Measurements from ENCODE around the gene FSTL4. TPM values are rescaled to one million over a fixed set of nuclear protein-coding genes. Genes with fewer than 3 reads are reported as not detected.
A peak's percentile ranks its signal among the peaks of the same experiment; 100 is the strongest.

FSTL4 gene
- polyA plus RNA-seq, 1 donor (not counting 4 experiments of a cell fraction or from before 2014, with no cell fraction given) = 1.7 TPM

GRCh38 chr5:133251296-133252132 lies 360.8 kb downstream of the FSTL4 start:
- H3K9me1 ChIP-seq (ENCODE audit: control insufficient read depth, extremely low read depth, insufficient read depth, low read length) = no peaks in the 10 kb centered on the region
- peaks cover 6% of the 10 kb centered on the region for H3K4me1 ChIP-seq (ENCODE audit: control insufficient read depth, extremely low read depth, insufficient read depth, low read length)
- no peaks in the 10 kb centered on the region for H3K36me3 ChIP-seq (ENCODE audit: control insufficient read depth in 2 of 2, extremely low read depth in 1 of 2, insufficient read depth in 2 of 2, low read length in 2 of 2)
- peaks cover 5% of the 10 kb centered on the region for H3K27me3 ChIP-seq (ENCODE audit: control insufficient read depth, extremely low read depth, insufficient read depth, low read length)
- FAIRE-seq (peak; percentile 69), DNase-seq (ENCODE audit: low read depth, low spot score) (no peak)
- H2AFZ ChIP-seq (ENCODE audit: control insufficient read depth, low read length) = no peak overlapping the region
- no peak overlapping the region for H3K4me2 ChIP-seq (ENCODE audit: control insufficient read depth, extremely low read depth, insufficient read depth, low read depth, low read length)
- no peaks in the 10 kb centered on the region for H3K9me3 ChIP-seq (ENCODE audit: control insufficient read depth, low read depth, low read length)
- H3K79me2 ChIP-seq (ENCODE audit: control insufficient read depth, insufficient read depth, low read length) = no peaks in the 10 kb centered on the region
- H3K27ac ChIP-seq (ENCODE audit: control insufficient read depth, insufficient read depth, low read length) = no peak overlapping the region
- TF ChIP-seq EZH2 (IDR thresholded peaks at IDR 0.05; ENCODE audit: low read length) = no peak
- TF ChIP-seq, protein P1, sequence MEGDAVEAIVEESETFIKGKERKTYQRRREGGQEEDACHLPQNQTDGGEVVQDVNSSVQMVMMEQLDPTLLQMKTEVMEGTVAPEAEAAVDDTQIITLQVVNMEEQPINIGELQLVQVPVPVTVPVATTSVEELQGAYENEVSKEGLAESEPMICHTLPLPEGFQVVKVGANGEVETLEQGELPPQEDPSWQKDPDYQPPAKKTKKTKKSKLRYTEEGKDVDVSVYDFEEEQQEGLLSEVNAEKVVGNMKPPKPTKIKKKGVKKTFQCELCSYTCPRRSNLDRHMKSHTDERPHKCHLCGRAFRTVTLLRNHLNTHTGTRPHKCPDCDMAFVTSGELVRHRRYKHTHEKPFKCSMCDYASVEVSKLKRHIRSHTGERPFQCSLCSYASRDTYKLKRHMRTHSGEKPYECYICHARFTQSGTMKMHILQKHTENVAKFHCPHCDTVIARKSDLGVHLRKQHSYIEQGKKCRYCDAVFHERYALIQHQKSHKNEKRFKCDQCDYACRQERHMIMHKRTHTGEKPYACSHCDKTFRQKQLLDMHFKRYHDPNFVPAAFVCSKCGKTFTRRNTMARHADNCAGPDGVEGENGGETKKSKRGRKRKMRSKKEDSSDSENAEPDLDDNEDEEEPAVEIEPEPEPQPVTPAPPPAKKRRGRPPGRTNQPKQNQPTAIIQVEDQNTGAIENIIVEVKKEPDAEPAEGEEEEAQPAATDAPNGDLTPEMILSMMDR (optimal IDR thresholded peaks at IDR 0.05 in 1 of 3, IDR thresholded peaks at IDR 0.05 in 1 of 3, conservative IDR thresholded peaks at IDR 0.05 in 1 of 3; ENCODE audit: extremely low read depth in 1 of 3, insufficient read depth in 2 of 3, low read length in 3 of 3) = no peak
- H3K9ac ChIP-seq (ENCODE audit: control insufficient read depth, extremely low read depth, insufficient read depth, low read length) = no peak overlapping the region
- H3K4me3 ChIP-seq (ENCODE audit: control insufficient read depth in 2 of 3, extremely low read depth in 1 of 3, insufficient read depth in 2 of 3, low read depth in 1 of 3, low read length in 3 of 3) = no peak overlapping the region
- H4K20me1 ChIP-seq (ENCODE audit: control insufficient read depth, extremely low read depth, insufficient read depth, low read length) = no peaks in the 10 kb centered on the region
- dilution Hi-C loops (cut with MboI; ENCODE audit: extremely low pct_ligation_motif_present, low sequenced_read_pairs) = no loop called here

DNA sequence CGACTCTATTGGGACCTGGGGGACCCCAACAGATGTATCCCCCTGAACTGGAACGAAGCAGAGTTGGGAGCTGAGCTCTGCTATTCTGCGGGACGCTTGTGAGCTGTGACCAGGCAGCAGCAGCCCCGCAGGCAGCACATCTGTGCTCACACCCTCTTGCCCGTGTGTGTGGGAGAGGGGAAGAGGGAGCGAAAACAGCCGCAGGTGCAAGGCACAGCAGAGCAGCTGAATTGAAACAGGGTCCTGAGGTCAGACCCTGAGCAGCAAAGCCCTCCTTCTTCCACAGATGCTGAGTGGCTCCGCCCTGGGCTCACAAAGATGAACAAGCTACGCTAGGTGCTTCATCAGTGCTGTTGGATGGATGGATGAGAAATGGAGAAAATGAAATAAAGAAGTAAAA lies 361.8 kb downstream of the FSTL4 start:
- no peaks in the 10 kb centered on the region for H4K20me1 ChIP-seq (ENCODE audit: control insufficient read depth, extremely low read depth, insufficient read depth, low read length)
- no peak overlapping the region for H3K4me2 ChIP-seq (ENCODE audit: control insufficient read depth, extremely low read depth, insufficient read depth, low read depth, low read length)
- H3K36me3 ChIP-seq (ENCODE audit: control insufficient read depth in 2 of 2, extremely low read depth in 1 of 2, insufficient read depth in 2 of 2, low read length in 2 of 2) = no peaks in the 10 kb centered on the region
- H3K79me2 ChIP-seq (ENCODE audit: control insufficient read depth, insufficient read depth, low read length) = no peaks in the 10 kb centered on the region
- dilution Hi-C loops (cut with MboI; ENCODE audit: extremely low pct_ligation_motif_present, low sequenced_read_pairs) = no loop called here
- H3K27me3 ChIP-seq (ENCODE audit: control insufficient read depth, extremely low read depth, insufficient read depth, low read length) = peaks cover 5% of the 10 kb centered on the region
- TF ChIP-seq EZH2 (IDR thresholded peaks at IDR 0.05; ENCODE audit: low read length) = no peak
- TF ChIP-seq, protein P1 (optimal IDR thresholded peaks at IDR 0.05 in 1 of 3, IDR thresholded peaks at IDR 0.05 in 1 of 3, conservative IDR thresholded peaks at IDR 0.05 in 1 of 3; ENCODE audit: extremely low read depth in 1 of 3, insufficient read depth in 2 of 3, low read length in 3 of 3) = no peak
- no peak for FAIRE-seq
- no peak overlapping the region for H3K27ac ChIP-seq (ENCODE audit: control insufficient read depth, insufficient read depth, low read length)
- H3K4me3 ChIP-seq (ENCODE audit: control insufficient read depth in 2 of 3, extremely low read depth in 1 of 3, insufficient read depth in 2 of 3, low read depth in 1 of 3, low read length in 3 of 3) = no peak overlapping the region
- H3K9ac ChIP-seq (ENCODE audit: control insufficient read depth, extremely low read depth, insufficient read depth, low read length) = no peak overlapping the region
- no peak overlapping the region for H2AFZ ChIP-seq (ENCODE audit: control insufficient read depth, low read length)
- no peaks in the 10 kb centered on the region for H3K9me1 ChIP-seq (ENCODE audit: control insufficient read depth, extremely low read depth, insufficient read depth, low read length)
- H3K4me1 ChIP-seq (ENCODE audit: control insufficient read depth, extremely low read depth, insufficient read depth, low read length) = peaks cover 15% of the 10 kb centered on the region
- no peak for DNase-seq (ENCODE audit: low read depth, low spot score)
- no peaks in the 10 kb centered on the region for H3K9me3 ChIP-seq (ENCODE audit: control insufficient read depth, low read depth, low read length)

All from keratinocyte (primary cell).